Astrocyte of the cerebellum (primary cell): ENCODE data around the gene MSANTD2.

ENCODE experiments used
- DNase-seq: peaks from one replicate; pipeline ENCODE4 v3.0.0-alpha.2; 2011; ENCODE audit warnings: low read depth
- H3K4me3 ChIP-seq: 2 replicates; pipeline ENCODE4 v1.5.1; 2011; ENCODE audit warnings: mild to moderate bottlenecking, low read depth, low read length, moderate library complexity
- in situ Hi-C: cut with HindIII; loops from 2 replicates; pipeline ENCODE4 v1.10.0; 2017; ENCODE audit warnings: low sequenced_read_pairs
- TF ChIP-seq, protein P1 (sequence below): IDR thresholded peaks from 2 replicates; pipeline ENCODE4 v1.5.1; 2012; ENCODE audit warnings: low read length, low read depth, moderate library complexity, mild to moderate bottlenecking; ENCODE audit errors: missing control alignments

Gene MSANTD2

DNA sequence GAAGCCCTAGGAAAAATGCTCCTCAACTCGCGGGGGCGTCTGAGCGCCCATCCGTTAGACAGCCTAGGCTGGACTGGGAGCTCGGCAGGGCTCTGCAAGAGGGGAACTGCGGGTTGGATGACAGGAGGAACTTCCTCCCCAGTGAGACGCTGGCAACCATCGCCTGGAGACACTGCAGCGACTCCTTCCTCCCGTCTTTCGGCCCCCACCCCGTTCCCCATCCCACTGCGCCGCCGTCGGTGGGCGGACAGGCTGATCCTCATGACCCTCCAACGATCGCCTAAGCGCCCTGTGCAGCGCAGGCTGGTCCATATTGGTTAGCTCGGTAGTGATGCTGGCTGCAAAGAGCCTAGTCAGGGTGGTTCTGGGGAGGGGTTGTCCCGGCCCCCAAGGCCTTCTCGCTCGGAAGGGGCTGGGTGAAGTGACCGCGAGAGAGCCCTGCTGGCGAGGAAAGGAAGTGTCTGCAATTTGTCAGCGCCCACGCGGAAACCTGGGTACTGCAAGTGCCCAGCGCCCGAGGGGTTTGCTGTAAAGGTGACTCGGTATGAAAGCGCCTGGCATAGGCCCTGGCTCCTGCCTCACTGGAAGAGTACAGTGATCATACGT lies 59.8 kb downstream of the MSANTD2 start:
- DNase-seq, result no peak
- in situ Hi-C loops, result no loop called here
- TF ChIP-seq, protein P1, sequence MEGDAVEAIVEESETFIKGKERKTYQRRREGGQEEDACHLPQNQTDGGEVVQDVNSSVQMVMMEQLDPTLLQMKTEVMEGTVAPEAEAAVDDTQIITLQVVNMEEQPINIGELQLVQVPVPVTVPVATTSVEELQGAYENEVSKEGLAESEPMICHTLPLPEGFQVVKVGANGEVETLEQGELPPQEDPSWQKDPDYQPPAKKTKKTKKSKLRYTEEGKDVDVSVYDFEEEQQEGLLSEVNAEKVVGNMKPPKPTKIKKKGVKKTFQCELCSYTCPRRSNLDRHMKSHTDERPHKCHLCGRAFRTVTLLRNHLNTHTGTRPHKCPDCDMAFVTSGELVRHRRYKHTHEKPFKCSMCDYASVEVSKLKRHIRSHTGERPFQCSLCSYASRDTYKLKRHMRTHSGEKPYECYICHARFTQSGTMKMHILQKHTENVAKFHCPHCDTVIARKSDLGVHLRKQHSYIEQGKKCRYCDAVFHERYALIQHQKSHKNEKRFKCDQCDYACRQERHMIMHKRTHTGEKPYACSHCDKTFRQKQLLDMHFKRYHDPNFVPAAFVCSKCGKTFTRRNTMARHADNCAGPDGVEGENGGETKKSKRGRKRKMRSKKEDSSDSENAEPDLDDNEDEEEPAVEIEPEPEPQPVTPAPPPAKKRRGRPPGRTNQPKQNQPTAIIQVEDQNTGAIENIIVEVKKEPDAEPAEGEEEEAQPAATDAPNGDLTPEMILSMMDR, result peak; percentile 57
- H3K4me3 ChIP-seq, result peak overlapping the region; percentile 49

GRCh38 chr11:124739479-124740276 lies 60.5 kb downstream of the MSANTD2 start, which contains the start of gene NRGN:
Gene NRGN, plus strand, starts transcription at chr11:124739942. Its CDS starts 143 bp downstream, at chr11:124740085.
- TF ChIP-seq, protein P1, result no peak
- peak within 1 kb of the TSS; percentile 49 for H3K4me3 ChIP-seq
- in situ Hi-C loops, result loop anchor here (5.0 kb wide), 2 partner anchors 42 to 77 kb away; no protein-coding TSS in a partner anchor
- peak; percentile 60 for DNase-seq

- DNase-seq, result no peak
- in situ Hi-C loops, result loop anchor here (5.0 kb wide), 2 partner anchors 42 to 77 kb away; no protein-coding TSS in a partner anchor
- H3K4me3 ChIP-seq, result peak overlapping the region; percentile 49
- TF ChIP-seq, protein P1, result no peak
These were observed 61.3 kb downstream of the MSANTD2 start for GRCh38 chr11:124738713-124739478.

GRCh38 chr11:124737638-124738305 lies 62.4 kb downstream of the MSANTD2 start:
- no peak for DNase-seq
- H3K4me3 ChIP-seq, result no peak overlapping the region
- TF ChIP-seq, protein P1, result no peak
- in situ Hi-C loops, result loop anchor here (5.0 kb wide), 2 partner anchors 40 to 75 kb away; no protein-coding TSS in a partner anchor

DNA sequence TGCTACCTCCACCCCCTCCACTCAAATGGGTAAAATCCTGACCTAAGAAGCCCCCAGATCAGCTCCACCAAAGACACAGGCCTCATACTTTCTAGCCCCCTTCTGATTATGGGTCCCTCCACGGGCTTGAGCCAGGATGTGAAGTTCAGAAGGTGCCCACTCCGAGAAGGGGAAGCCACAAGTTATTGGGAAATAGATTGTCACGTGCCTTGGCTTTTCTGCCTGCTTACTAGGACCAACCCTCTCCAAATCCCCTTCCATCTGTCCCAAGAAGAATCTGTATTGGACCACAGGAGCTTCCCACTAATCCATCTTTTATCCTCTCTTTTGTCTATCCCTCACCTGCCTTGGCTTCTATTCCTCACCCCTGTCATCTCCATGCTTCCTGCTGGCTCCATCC lies 63.5 kb downstream of the MSANTD2 start:
- in situ Hi-C loops, result loop anchor here (5.0 kb wide), 2 partner anchors 39 to 74 kb away; no protein-coding TSS in a partner anchor
- DNase-seq, result no peak
- TF ChIP-seq, protein P1, result no peak
- H3K4me3 ChIP-seq, result no peak overlapping the region
